Myocyte (in vitro differentiated cells): ENCODE measurements around the gene PHEX. TPM values are rescaled to one million over a fixed set of nuclear protein-coding genes. Genes with fewer than 3 reads are reported as not detected.

Source experiments
- DNase-seq: peaks from one replicate; pipeline ENCODE4 v3.0.0-alpha.2; 2012; ENCODE audit warnings: low read depth
- total RNA-seq: library from RNA; depleted of rRNA; stranded (reverse); fragments of >200 nt; gene quantifications from 2 replicates; pipeline ENCODE4 v1.2.3, GENCODE V29; 2014

PHEX gene
- total RNA-seq, 1 donor from 2014 or later: 0.13 TPM

DNA sequence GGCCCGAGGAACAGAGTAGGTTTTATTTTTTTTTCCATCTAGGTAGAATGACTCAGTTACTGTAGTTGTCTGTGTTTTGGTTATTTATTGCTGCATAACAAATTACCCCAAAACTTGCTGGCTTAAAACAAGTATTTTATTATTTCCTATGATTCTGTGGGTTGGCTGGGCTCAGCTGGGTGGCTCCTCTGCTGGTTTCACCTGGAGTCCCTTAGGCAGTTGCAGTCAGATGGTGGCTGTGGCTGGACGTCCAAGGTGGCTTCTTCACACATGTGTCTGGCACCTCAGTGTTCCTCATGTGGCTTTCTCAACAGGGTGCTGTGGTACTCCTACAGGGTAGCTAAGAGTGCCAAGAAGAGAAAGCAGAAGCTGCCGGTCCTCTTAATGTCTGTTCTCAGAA lies 115.8 kb downstream of the PHEX start:
- no peak for DNase-seq

DNA sequence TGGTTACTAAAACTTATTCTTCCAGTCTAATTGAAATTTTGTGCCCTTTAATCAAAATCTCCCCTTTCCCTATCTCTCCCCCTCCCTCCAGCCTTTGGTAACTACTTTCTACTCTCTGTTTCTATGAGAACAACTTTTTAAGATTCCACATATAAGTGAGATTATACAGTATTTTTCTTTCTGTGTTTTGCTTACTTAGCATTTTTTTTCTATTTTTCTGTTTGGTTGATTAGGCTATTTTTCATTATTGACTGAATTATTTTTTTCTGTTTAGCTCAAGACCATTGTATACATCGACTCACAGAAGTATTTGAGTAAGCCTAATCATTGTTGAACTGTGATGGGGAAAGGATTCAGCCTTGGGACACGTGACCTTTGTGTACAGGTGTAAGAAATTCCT lies 116.4 kb downstream of the PHEX start:
- no peak for DNase-seq

DNA sequence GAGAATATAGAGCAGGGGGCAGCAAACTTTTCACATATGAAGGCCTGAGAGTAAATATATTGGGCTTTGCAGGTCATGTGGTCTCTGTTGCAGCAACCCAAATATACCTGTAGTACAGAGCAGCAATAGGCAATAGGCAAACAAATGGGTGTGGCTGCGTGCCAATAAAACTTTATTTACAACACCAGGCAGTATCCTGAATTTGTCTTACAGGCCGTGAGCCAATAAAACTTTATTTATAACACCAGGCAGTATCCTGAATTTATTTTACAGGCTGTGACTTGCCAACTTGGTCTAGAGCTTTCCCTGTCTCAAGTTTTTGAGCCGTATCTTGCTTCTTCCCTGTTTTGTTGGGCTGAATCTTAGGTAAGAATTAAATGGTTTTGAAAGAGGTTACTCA lies 118.2 kb downstream of the PHEX start:
- DNase-seq: no peak

DNA sequence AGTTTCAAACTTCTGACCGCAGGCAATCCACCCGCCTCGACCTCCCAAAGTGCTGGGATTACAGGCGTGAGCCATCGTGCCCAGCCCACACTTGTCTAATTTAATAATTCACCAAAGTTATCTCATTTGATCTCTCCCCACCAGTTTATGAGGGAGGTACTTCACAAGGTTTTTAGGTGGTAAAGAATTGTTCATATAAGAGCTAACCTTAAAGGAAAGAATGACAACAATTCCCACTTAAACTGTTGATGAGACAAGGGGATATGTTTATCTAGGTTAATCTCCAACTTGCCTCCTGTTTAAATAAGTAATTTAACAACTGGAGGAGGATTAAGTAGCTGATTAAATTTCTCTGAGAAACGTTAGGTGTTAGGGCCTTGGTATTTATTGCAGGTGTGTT lies 123.0 kb downstream of the PHEX start:
- no peak for DNase-seq

DNA sequence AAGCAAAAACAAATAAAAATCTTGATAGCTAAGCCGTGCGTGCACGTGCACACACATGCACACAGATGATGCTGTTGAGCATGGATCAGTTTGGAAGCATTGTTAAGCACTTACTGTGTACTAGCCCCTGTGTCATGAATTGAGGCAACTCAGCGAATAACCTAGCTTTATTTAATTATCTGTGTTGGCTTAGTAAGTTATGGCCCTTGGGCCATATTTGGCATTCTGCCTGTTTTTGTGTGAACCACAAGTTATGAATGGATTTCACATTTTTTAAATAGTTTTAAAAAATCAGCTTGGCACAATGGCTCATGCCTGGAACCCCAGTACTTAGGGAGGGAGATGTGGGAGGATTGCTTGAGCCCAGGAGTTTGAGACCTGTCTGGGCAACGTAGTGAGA lies 126.9 kb downstream of the PHEX start:
- DNase-seq: peak; percentile 35

DNA sequence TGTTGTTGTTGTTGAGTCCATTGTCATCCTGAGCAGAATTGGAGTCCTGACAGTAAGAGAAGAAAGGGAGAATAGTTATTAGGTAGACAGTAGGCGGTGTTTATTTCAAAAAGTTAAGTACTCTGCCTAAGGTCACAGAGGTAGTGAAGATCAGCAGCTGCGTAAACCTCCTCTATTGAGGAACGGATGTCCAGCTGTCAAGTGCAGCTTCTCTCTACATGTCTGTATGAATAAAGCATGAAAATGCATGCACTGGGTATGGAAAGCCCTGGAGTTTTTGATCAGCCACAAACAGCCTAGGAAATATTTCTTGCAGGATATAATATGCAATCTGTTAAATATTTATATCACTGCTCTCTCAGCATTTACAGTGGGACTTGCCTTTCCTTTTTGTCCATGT lies 131.2 kb downstream of the PHEX start:
- DNase-seq: no peak

DNA sequence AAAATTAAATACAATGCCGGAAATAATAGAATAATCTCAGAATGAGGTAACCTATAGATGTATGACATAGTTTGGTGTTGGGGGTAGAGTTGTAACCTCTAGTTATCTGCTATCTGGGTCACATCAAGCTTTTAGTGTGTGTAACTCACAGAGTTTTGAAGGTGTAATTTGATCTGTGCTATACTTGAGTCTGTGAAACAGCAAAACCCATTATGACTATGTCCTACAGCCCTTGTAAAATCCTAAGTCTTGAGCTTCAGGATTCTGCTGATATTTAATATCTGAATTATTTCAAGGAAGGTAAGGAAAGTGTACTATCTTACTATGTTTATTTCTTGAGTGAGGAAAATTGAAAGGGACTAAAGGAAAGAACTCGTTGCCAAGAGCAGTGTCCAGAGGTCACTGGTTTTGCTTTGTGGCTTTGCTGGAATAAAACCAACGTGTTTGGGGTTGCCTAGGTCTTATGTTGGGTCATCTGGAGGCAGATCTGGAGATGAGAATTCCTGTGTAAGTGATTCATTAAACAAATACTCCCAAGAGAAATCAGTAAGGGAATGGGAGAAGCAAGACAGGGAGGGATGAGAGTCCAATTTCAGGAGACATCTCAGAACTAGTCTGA lies 132.8 kb downstream of the PHEX start:
- peak; percentile 68 for DNase-seq

GRCh38 chrX:22165732-22166457 lies 133.8 kb downstream of the PHEX start:
- no peak for DNase-seq

- no peak for DNase-seq
Observed at GRCh38 chrX:22171287-22172060, 139.3 kb downstream of the PHEX start.

DNA sequence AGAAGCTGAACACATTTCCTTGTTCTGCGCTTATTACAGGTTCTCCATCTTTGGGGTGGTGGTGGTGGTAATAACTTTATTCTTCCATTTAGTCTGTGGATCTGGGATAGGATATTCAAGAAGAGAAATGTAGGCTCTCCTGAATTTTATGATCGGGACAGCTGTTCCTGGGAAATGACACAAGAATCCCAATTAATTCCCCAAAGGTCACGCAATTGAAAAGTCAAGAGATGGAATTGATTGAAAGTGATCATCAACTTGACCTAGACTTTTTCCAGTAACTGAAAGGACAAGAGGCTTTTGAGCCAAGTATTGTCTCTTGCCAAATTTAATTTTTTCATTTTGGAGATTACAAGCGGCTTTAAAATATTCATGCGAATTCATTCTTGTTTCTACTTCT lies 141.8 kb downstream of the PHEX start:
- DNase-seq: no peak

DNA sequence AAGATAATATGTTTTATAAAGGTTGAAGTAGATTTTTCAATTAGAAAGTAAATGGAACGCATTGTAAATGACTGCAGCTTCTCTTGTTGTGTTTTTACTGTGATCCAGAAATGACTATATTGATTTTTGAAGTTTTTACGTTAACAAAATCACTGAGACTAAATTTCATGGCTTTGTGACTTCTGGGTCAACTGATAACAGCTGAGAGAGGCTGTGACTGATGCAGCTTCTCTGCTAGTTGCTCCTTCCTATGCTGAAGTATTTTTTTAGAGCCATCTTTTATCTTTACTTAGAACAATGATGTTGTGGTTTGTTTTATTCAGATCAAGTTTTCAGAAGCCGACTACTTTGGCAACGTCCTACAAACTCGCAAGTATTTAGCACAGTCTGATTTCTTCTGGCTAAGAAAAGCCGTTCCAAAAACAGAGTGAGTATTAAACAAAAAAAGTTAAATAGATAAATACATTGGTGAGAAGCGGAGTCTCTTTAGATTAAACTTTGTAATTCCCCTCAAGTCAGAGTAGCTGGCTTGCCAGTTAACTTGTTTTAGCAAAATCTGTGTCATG lies 145.9 kb downstream of the PHEX start:
- no peak for DNase-seq

DNA sequence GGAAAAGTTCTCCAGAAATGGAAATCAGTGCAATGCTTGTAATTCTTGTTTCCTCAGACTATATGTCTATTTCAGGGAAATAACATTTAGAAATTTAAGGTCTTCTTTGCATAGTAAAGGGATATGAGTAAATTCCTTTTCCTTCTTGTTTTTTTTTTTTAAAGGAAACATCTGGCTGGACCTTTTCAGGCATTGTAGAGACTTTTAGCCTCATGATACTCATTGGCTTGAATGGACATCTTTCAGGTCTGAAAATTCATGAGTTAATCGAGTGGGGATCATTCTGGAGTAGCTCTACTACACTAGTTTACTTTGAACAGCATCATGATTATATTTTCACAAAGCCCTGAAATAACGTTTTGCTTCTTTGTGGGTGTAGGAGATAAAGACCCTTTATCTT lies 152.0 kb downstream of the PHEX start:
- DNase-seq: no peak

DNA sequence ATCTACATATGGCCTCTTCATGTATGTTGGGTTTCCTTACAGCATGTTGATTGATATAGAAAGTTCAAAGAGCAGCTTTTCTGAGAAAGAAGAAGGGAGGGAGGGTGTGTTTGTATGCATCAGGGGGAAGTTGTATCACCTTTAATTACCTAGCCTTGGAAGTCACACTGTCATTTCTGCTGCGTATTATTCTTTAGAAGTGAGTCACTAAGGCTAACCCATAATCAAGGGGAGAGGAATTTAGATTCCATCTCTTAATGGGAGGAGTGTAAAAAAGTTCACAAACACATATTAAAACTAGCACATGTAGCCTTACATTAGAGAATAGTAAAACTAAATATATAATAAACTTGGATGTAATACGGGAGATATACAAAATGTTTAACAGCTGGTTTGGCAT lies 154.0 kb downstream of the PHEX start:
- no peak for DNase-seq

DNA sequence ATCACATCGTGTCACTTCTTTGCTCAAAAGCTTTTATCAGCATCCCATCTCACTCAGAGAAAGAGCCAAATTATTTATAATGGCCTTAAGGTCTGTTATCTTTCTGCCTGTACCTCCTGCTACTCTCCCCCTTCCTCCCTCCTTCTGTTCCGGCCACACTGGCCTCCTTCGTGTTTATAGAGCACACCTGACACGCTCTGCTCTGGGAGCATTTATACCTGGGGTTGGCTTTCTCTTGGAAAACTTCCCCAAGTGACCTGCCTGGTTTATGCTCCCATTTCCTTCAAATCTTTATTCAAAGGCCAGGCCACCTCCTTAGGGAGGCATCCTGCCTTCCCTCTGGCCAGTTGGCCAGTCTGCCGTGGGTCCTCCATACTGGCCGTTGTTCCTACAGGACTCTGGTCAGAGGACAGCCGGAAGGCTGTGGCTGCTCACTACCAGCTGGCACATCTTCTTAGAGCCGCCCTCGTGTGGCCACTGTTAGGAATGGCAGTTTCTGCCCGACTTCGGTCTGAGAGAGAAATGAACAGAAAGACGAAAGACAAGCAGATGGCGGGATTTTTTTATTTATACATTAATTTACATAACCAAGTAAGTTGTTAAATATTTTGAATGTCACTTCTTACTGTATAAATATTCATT lies 160.4 kb downstream of the PHEX start:
- DNase-seq: peak; percentile 63

- no peak for DNase-seq
Observed at GRCh38 chrX:22193851-22194659, 161.9 kb downstream of the PHEX start.

GRCh38 chrX:22194660-22194945 lies 162.5 kb downstream of the PHEX start:
- no peak for DNase-seq

DNA sequence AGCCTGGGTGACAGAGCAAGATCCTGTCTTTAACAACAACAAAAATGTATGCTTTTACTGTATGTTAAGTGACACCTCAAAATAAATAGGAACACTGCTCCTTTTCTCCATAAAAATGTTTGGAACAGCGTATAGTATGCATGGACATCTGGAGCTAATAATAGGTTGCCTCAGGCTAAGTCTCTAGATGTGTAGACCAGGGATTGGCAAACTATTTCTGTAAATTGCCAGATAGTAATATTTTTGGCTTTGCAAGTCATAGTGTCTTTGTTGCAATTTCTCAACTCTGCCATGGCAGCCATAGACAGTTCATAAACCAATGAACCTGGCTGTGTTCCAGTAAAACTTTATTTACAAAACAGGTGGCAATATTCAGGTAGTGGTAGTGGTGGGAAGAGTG lies 164.0 kb downstream of the PHEX start:
- DNase-seq: no peak

DNA sequence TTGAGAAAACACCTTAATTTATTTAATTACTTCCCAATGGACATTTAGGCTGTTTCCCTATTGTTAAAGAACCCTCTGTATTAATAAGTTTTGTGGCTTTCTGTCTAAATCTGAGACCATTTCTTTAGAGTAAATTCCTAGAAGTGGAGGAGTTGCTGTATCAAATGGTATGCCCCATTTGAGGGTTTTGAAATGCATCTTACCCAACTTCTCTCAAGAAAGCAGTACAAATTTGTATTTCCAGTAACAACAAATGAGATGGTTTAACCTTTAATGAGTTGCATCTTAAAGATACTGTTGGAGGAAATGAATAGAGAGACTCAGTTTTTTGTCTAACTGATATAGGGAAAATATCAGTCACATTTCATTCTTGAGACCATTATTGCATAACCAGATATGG lies 170.1 kb downstream of the PHEX start:
- no peak for DNase-seq

- peak; percentile 49 for DNase-seq
Observed at GRCh38 chrX:22203186-22203585, 171.1 kb downstream of the PHEX start.

- no peak for DNase-seq
Observed at GRCh38 chrX:22206781-22207180, 174.7 kb downstream of the PHEX start.

- DNase-seq: no peak
Observed at GRCh38 chrX:22220941-22221340, 188.8 kb downstream of the PHEX start.
